Liver (tissue), 3 donors: ENCODE measurements around the gene CD8B.

ENCODE experiments used
- FOXA1 ChIP-seq: IDR thresholded peaks from 2 replicates; pipeline ENCODE4 v1.6.1; 2016; ENCODE audit warnings: antibody characterized with exemption
- FOXA2 ChIP-seq: IDR thresholded peaks from 2 replicates; pipeline ENCODE4 v1.6.1; 2016; ENCODE audit warnings: antibody characterized with exemption
- GABPA ChIP-seq, 2 donors: IDR thresholded peaks in 1 of 2; conservative IDR thresholded peaks in 1 of 2; 2 replicates each; pipeline ENCODE4 v1.6.1; 2016; ENCODE audit warnings: antibody characterized with exemption in 2 of 2, mild to moderate bottlenecking in 1 of 2, moderate library complexity in 1 of 2
- HNF4G ChIP-seq: IDR thresholded peaks from 2 replicates; pipeline ENCODE4 v1.6.1; 2016; ENCODE audit warnings: antibody characterized with exemption
- NR2F2 ChIP-seq: IDR thresholded peaks from 2 replicates; pipeline ENCODE4 v1.6.1; 2016; ENCODE audit warnings: antibody characterized with exemption
- RXRA ChIP-seq, 2 donors: IDR thresholded peaks; 2 replicates each; pipeline ENCODE4 v1.6.1; 2017 to 2018; ENCODE audit warnings: antibody characterized with exemption in 2 of 2, mild to moderate bottlenecking in 1 of 2
- TAF1 ChIP-seq: conservative IDR thresholded peaks from 2 replicates; pipeline ENCODE4 v1.6.1; 2016; ENCODE audit warnings: antibody characterized with exemption, mild to moderate bottlenecking
- YY1 ChIP-seq: IDR thresholded peaks from 2 replicates; pipeline ENCODE4 v1.6.1; 2016; ENCODE audit warnings: antibody characterized with exemption, mild to moderate bottlenecking
- TF ChIP-seq, protein P1 (sequence below): fragments of 150-350 bp; IDR thresholded peaks from 2 replicates; pipeline ENCODE4 v1.5.1; 2017; ENCODE audit warnings: improper control_type of control experiment, low read depth, low read length; ENCODE audit not compliant: missing input control
- TF ChIP-seq, protein P2 (sequence below): IDR thresholded peaks from 2 replicates; pipeline ENCODE4 v1.6.1; 2016; ENCODE audit warnings: antibody characterized with exemption
- donor health status: healthy.
- donor health status: healthy.

- TF ChIP-seq, protein P1, sequence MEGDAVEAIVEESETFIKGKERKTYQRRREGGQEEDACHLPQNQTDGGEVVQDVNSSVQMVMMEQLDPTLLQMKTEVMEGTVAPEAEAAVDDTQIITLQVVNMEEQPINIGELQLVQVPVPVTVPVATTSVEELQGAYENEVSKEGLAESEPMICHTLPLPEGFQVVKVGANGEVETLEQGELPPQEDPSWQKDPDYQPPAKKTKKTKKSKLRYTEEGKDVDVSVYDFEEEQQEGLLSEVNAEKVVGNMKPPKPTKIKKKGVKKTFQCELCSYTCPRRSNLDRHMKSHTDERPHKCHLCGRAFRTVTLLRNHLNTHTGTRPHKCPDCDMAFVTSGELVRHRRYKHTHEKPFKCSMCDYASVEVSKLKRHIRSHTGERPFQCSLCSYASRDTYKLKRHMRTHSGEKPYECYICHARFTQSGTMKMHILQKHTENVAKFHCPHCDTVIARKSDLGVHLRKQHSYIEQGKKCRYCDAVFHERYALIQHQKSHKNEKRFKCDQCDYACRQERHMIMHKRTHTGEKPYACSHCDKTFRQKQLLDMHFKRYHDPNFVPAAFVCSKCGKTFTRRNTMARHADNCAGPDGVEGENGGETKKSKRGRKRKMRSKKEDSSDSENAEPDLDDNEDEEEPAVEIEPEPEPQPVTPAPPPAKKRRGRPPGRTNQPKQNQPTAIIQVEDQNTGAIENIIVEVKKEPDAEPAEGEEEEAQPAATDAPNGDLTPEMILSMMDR, result no peak
- TF ChIP-seq FOXA1, result no peak
- TF ChIP-seq, protein P2, sequence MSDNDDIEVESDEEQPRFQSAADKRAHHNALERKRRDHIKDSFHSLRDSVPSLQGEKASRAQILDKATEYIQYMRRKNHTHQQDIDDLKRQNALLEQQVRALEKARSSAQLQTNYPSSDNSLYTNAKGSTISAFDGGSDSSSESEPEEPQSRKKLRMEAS, result no peak
- no peak for TF ChIP-seq RXRA (IDR thresholded peaks at IDR 0.05)
- no peak for TF ChIP-seq GABPA (IDR thresholded peaks at IDR 0.05 in 1 of 2, conservative IDR thresholded peaks at IDR 0.05 in 1 of 2)
- TF ChIP-seq TAF1, result no peak
- TF ChIP-seq FOXA2, result no peak
- TF ChIP-seq NR2F2, result no peak
- TF ChIP-seq HNF4G, result no peak
- no peak for TF ChIP-seq YY1
These were observed 74.0 kb downstream of the CD8B start for GRCh38 chr2:86787736-86788135.
